HG02588 (cell line): Measurements from ENCODE around the gene EVC2.
"Not testable (repeated sequence)": the region's sequence is repeated elsewhere in the genome, so short reads cannot be mapped to it uniquely, and the experiment has no call there.

ENCODE experiments used
- ATAC-seq: cut with Tn5 transposase; IDR thresholded peaks from one replicate; pipeline ENCODE4 v1.9.1; 2021; ENCODE audit warnings: mild to moderate bottlenecking, moderate library complexity; ENCODE audit not compliant: unreplicated experiment

Gene EVC2

GRCh38 chr4:5742968-5743367 is 34.6 kb upstream of the EVC2 start:
- no peak for ATAC-seq

- no peak for ATAC-seq
Measured at GRCh38 chr4:5742388-5742787, 34.0 kb upstream of the EVC2 start.

GRCh38 chr4:5738061-5738460 is 29.7 kb upstream of the EVC2 start:
- no peak for ATAC-seq

- no peak for ATAC-seq
Measured at GRCh38 chr4:5735463-5735862, 27.1 kb upstream of the EVC2 start.

GRCh38 chr4:5734853-5735252 is 26.5 kb upstream of the EVC2 start:
- ATAC-seq, result no peak

- no peak for ATAC-seq
Measured at GRCh38 chr4:5732158-5732557, 23.8 kb upstream of the EVC2 start.

GRCh38 chr4:5730993-5731990 is 22.9 kb upstream of the EVC2 start:
- no peak for ATAC-seq

GRCh38 chr4:5730436-5730835 is 22.1 kb upstream of the EVC2 start:
- ATAC-seq, result no peak

- ATAC-seq, result not testable (repeated sequence)
Measured at GRCh38 chr4:5728412-5728811, 20.1 kb upstream of the EVC2 start.

GRCh38 chr4:5724377-5724776 is 16.0 kb upstream of the EVC2 start:
- ATAC-seq, result no peak

- no peak for ATAC-seq
Measured at GRCh38 chr4:5722328-5722727, 14.0 kb upstream of the EVC2 start.

- no peak for ATAC-seq
Measured at GRCh38 chr4:5721923-5722322, 13.6 kb upstream of the EVC2 start.

GRCh38 chr4:5720980-5721379 is 12.6 kb upstream of the EVC2 start:
- ATAC-seq, result no peak

- no peak for ATAC-seq
Measured at GRCh38 chr4:5720157-5720850, 11.9 kb upstream of the EVC2 start.

GRCh38 chr4:5719350-5720055 is 11.1 kb upstream of the EVC2 start:
- no peak for ATAC-seq

- ATAC-seq, result no peak
Measured at GRCh38 chr4:5718411-5718810, 10.1 kb upstream of the EVC2 start.

- no peak for ATAC-seq
Measured at GRCh38 chr4:5717449-5718158, 9.2 kb upstream of the EVC2 start.

- no peak for ATAC-seq
Measured at GRCh38 chr4:5716391-5716790, 8.0 kb upstream of the EVC2 start.

GRCh38 chr4:5715357-5715756 is 7.0 kb upstream of the EVC2 start:
- no peak for ATAC-seq

- no peak for ATAC-seq
Measured at GRCh38 chr4:5713861-5714260, 5.5 kb upstream of the EVC2 start.

GRCh38 chr4:5712931-5713330 is 4.6 kb upstream of the EVC2 start:
- ATAC-seq, result no peak
